K562 (cell line): ENCODE measurements around the gene GDAP1L1. TPM values are rescaled to one million over a fixed set of nuclear protein-coding genes. Genes with fewer than 3 reads are reported as not detected.

ENCODE experiments used
- ARID1B ChIP-seq: fragments of 450-650 bp; IDR thresholded peaks from 2 replicates; pipeline ENCODE4 v1.6.1; 2016; ENCODE audit warnings: antibody characterized with exemption, mild to moderate bottlenecking, inconsistent platforms
- BCOR ChIP-seq: fragments of 450-650 bp; IDR thresholded peaks from 2 replicates; pipeline ENCODE4 v1.6.1; 2016
- CAMTA2 ChIP-seq: fragments of 250-450 bp; sonication (Bioruptor Pico); conservative IDR thresholded peaks from 2 replicates; pipeline ENCODE4 v1.5.1; 2022
- CHD2 ChIP-seq: IDR thresholded peaks from 2 replicates; pipeline ENCODE4 v1.6.1; 2011; ENCODE audit warnings: low read depth, low read length
- DPF2 ChIP-seq: fragments of 450-650 bp; IDR thresholded peaks from 2 replicates; pipeline ENCODE4 v1.6.1; 2016
- EHMT2 ChIP-seq: fragments of 450-650 bp; IDR thresholded peaks from 2 replicates; pipeline ENCODE4 v1.6.1; 2018; ENCODE audit warnings: antibody characterized with exemption
- ESRRB ChIP-seq: fragments of 250-450 bp; sonication (Bioruptor Pico); IDR thresholded peaks from 2 replicates; pipeline ENCODE4 v1.5.0; 2020; ENCODE audit warnings: mild to moderate bottlenecking, moderate library complexity, borderline replicate concordance
- FOXJ3 ChIP-seq: sonication (generic); formaldehyde crosslinking; IDR thresholded peaks from 2 replicates; pipeline ENCODE4 v1.4.0; 2020; ENCODE audit warnings: mild to moderate bottlenecking, missing genetic modification reagents
- HNRNPUL1 ChIP-seq: fragments of 200-400 bp; formaldehyde crosslinking; IDR thresholded peaks from 2 replicates; pipeline ENCODE4 v1.6.1; 2017; ENCODE audit warnings: low read length
- LARP7 ChIP-seq: fragments of 450-650 bp; IDR thresholded peaks from 2 replicates; pipeline ENCODE4 v1.6.1; 2016
- MAFF ChIP-seq: IDR thresholded peaks from 2 replicates; pipeline ENCODE4 v1.6.1; 2012; ENCODE audit warnings: low read length, improper control_type of control experiment
- NR2C1 ChIP-seq, 2 experiments: fragments of 450-650 bp; IDR thresholded peaks; 2 replicates each; pipeline ENCODE4 v1.6.1; 2017; ENCODE audit warnings: mild to moderate bottlenecking in 2 of 2, antibody characterized with exemption in 1 of 2, inconsistent platforms in 1 of 2, missing compliant biosample characterization in 1 of 2, missing genetic modification characterization in 1 of 2
- PCBP1 ChIP-seq: fragments of 200-400 bp; formaldehyde crosslinking; IDR thresholded peaks from 2 replicates; pipeline ENCODE4 v1.6.1; 2018; ENCODE audit warnings: mild to moderate bottlenecking, low read depth, low read length; ENCODE audit not compliant: poor library complexity, severe bottlenecking
- PRMT5 ChIP-seq: sonication (generic); formaldehyde crosslinking; IDR thresholded peaks from 2 replicates; pipeline ENCODE4 v1.5.0; 2020; ENCODE audit warnings: missing genetic modification reagents
- RFX7 ChIP-seq: fragments of 250-450 bp; sonication (Bioruptor Pico); IDR thresholded peaks from 2 replicates; pipeline ENCODE4 v1.5.1; 2021; ENCODE audit warnings: mild to moderate bottlenecking
- SIN3A ChIP-seq, 2 experiments: fragments of 150-350 bp in 1 of 2; IDR thresholded peaks; 2 replicates each; pipeline ENCODE4 v1.6.1; 2011 to 2016; ENCODE audit warnings: borderline replicate concordance in 2 of 2, low read depth in 2 of 2, low read length in 2 of 2, mild to moderate bottlenecking in 2 of 2, moderate library complexity in 2 of 2; ENCODE audit not compliant: control insufficient read depth in 1 of 2
- SMARCA4 ChIP-seq: fragments of 450-650 bp; IDR thresholded peaks from 2 replicates; pipeline ENCODE4 v1.6.1; 2016
- SMC3 ChIP-seq: conservative IDR thresholded peaks from 2 replicates; pipeline ENCODE4 v1.6.1; 2011; ENCODE audit warnings: low read depth, low read length, improper control_type of control experiment; ENCODE audit not compliant: insufficient read depth
- SP1 ChIP-seq: sonication (generic); formaldehyde crosslinking; IDR thresholded peaks from 2 replicates; pipeline ENCODE4 v1.8.1; 2022; ENCODE audit warnings: mild to moderate bottlenecking, missing genetic modification reagents
- SPI1 ChIP-seq: IDR thresholded peaks from 2 replicates; pipeline ENCODE4 v1.6.1; 2011; ENCODE audit warnings: low read depth, low read length, control low read depth, borderline replicate concordance
- SREBF1 ChIP-seq: fragments of 150-350 bp; IDR thresholded peaks from 2 replicates; pipeline ENCODE4 v1.6.1; 2014; ENCODE audit warnings: antibody characterized with exemption, low read depth, low read length, borderline replicate concordance
- ZNF12 ChIP-seq: sonication (generic); formaldehyde crosslinking; IDR thresholded peaks from 2 replicates; pipeline ENCODE4 v1.4.0; 2020; ENCODE audit warnings: mild to moderate bottlenecking, missing genetic modification reagents
- ZSCAN29 ChIP-seq: fragments of 450-650 bp; IDR thresholded peaks from 2 replicates; pipeline ENCODE4 v1.6.1; 2017
- polyA plus RNA-seq, 8 experiments: library from polyadenylated mRNA; depleted of rRNA in 4 of 8; stranded (reverse) in 5 of 8; unstranded in 3 of 8; fragments of >200 nt; fragmentation: Nextera tagmentation in 2 of 8; fragmentation: Illumina TruSeq in 1 of 8; extraction: Ambion mirVana in 2 of 8; extraction: Trizol in 1 of 8; gene quantifications; 2 replicates each; pipeline versions ENCODE4 v1.2.1 to v1.2.3, GENCODE V29; 2011 to 2014; ENCODE audit warnings: inconsistent platforms in 1 of 8, missing spikeins in 1 of 8
- total RNA-seq, 7 experiments: library from RNA; depleted of rRNA in 6 of 7; stranded (reverse); fragments of >200 nt in 6 of 7; fragmentation: Illumina TruSeq in 2 of 7; extraction: Trizol in 2 of 7; gene quantifications; 2 replicates each; pipeline versions ENCODE4 v1.2.1 to v1.2.3, GENCODE V29; 2011 to 2021; ENCODE audit warnings: low replicate concordance in 1 of 7
- TF ChIP-seq, protein P1 (sequence below): IDR thresholded peaks from 2 replicates; pipeline ENCODE4 v1.6.1; 2011; ENCODE audit warnings: borderline replicate concordance, low read depth, mild to moderate bottlenecking, moderate library complexity, low read length; ENCODE audit not compliant: insufficient read depth, poor library complexity, severe bottlenecking
- TF ChIP-seq, protein P2 (sequence below): fragments of 200-800 bp; sonication (Bioruptor generic); IDR thresholded peaks from 2 replicates; pipeline ENCODE4 v1.6.1; 2017; ENCODE audit warnings: missing genetic modification characterization, missing compliant biosample characterization
- TF ChIP-seq, protein P3 (sequence below): fragments of 450-650 bp; IDR thresholded peaks from 2 replicates; pipeline ENCODE4 v1.7.0; 2016; ENCODE audit warnings: borderline replicate concordance

Gene GDAP1L1
- total and polyA plus RNA-seq, 9 of the 15 experiments (the other 6 are each of a cell fraction or from before 2014, with no cell fraction given): 0.06 to 0.40 (median 0.19) TPM; not detected in 5

DNA sequence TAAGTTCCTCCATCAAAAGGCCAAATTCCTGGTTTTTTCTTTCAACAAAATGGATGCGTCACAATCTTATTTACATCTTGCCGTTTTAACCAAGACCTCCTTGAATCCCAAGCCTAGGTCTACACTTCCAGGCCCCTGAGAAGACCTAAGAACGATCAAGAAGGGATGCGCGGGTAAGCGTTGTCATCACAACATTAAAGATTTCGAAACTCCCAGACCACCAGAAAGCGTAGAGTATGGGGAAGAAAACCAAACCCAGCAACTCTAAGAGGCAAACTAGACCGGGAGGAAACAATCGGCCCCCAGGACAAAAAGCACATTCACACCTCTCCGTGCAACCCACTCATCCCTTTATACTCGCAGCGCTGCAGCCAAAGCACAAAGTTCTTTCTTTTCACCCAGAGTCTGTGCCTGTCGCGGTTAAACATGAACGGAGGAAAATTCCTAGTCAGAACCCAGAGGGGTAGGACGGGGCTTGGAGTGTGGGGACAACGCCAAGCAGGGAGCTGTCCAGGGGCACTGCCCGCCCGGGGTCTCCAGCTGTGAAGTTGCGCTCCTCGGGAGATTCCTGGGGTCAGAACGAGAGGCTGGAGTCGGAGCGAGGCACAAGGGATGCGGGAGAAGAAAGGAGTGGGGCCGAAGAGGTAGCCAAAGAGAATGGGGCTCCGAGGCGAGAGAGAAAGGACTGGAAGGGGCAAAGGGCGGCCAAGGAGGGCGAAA, 37.3 kb upstream of the GDAP1L1 start (continued):
- peak; percentile 75 for TF ChIP-seq SPI1
- no peak for TF ChIP-seq ESRRB (CRISPR knock-in tag)
- no peak for TF ChIP-seq NR2C1 (IDR thresholded peaks at IDR 0.05)
- TF ChIP-seq NR2C1 (tag; IDR thresholded peaks at IDR 0.05): no peak
- TF ChIP-seq FOXJ3: no peak
- TF ChIP-seq SREBF1: no peak
- peak; percentile 29; the same call in 1 of the 2 replicates for TF ChIP-seq DPF2
- no peak for TF ChIP-seq RFX7 (CRISPR knock-in tag)
- TF ChIP-seq EHMT2: peak; percentile 53; the same call in 1 of the 2 replicates
- TF ChIP-seq CAMTA2 (CRISPR knock-in tag): no peak
- TF ChIP-seq CHD2: no peak
- peak; percentile 60; the same call in 1 of the 2 replicates for TF ChIP-seq LARP7
- TF ChIP-seq, protein P1, sequence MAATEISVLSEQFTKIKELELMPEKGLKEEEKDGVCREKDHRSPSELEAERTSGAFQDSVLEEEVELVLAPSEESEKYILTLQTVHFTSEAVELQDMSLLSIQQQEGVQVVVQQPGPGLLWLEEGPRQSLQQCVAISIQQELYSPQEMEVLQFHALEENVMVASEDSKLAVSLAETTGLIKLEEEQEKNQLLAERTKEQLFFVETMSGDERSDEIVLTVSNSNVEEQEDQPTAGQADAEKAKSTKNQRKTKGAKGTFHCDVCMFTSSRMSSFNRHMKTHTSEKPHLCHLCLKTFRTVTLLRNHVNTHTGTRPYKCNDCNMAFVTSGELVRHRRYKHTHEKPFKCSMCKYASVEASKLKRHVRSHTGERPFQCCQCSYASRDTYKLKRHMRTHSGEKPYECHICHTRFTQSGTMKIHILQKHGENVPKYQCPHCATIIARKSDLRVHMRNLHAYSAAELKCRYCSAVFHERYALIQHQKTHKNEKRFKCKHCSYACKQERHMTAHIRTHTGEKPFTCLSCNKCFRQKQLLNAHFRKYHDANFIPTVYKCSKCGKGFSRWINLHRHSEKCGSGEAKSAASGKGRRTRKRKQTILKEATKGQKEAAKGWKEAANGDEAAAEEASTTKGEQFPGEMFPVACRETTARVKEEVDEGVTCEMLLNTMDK: no peak
- no peak for TF ChIP-seq PRMT5 (CRISPR knock-in tag)
- no peak for TF ChIP-seq SP1 (CRISPR knock-in tag)
- TF ChIP-seq, protein P2, sequence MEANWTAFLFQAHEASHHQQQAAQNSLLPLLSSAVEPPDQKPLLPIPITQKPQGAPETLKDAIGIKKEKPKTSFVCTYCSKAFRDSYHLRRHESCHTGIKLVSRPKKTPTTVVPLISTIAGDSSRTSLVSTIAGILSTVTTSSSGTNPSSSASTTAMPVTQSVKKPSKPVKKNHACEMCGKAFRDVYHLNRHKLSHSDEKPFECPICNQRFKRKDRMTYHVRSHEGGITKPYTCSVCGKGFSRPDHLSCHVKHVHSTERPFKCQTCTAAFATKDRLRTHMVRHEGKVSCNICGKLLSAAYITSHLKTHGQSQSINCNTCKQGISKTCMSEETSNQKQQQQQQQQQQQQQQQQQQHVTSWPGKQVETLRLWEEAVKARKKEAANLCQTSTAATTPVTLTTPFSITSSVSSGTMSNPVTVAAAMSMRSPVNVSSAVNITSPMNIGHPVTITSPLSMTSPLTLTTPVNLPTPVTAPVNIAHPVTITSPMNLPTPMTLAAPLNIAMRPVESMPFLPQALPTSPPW: no peak
- TF ChIP-seq BCOR: no peak
- TF ChIP-seq SIN3A (IDR thresholded peaks at IDR 0.05; ENCODE audit: borderline replicate concordance in 2 of 2, control insufficient read depth in 1 of 2, low read depth in 2 of 2, low read length in 2 of 2): 0 out of 4 replicates have a peak, but pooled peaks of 1 of the 2 experiments have one; percentile 27
- TF ChIP-seq ZSCAN29: no peak
- peak; percentile 40 for TF ChIP-seq ARID1B
- TF ChIP-seq SMC3: no peak
- no peak for TF ChIP-seq ZNF12
- TF ChIP-seq PCBP1: no peak
- peak; percentile 60 for TF ChIP-seq SMARCA4
- TF ChIP-seq MAFF: no peak
- TF ChIP-seq, protein P3, sequence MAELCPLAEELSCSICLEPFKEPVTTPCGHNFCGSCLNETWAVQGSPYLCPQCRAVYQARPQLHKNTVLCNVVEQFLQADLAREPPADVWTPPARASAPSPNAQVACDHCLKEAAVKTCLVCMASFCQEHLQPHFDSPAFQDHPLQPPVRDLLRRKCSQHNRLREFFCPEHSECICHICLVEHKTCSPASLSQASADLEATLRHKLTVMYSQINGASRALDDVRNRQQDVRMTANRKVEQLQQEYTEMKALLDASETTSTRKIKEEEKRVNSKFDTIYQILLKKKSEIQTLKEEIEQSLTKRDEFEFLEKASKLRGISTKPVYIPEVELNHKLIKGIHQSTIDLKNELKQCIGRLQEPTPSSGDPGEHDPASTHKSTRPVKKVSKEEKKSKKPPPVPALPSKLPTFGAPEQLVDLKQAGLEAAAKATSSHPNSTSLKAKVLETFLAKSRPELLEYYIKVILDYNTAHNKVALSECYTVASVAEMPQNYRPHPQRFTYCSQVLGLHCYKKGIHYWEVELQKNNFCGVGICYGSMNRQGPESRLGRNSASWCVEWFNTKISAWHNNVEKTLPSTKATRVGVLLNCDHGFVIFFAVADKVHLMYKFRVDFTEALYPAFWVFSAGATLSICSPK: no peak
- no peak for TF ChIP-seq HNRNPUL1
